Gastrocnemius medialis (tissue), 4 donors: ENCODE results near the gene TMEM163.

Experiments used
- CTCF ChIP-seq, 5 experiments: fragments of 450-650 bp in 3 of 5; fragments of 200-600 bp in 2 of 5; sonication (generic) in 2 of 5; IDR thresholded peaks in 4 of 5; conservative IDR thresholded peaks in 1 of 5; 1 replicate in 4 of 5; 2 replicates in 1 of 5; pipeline ENCODE4 v1.5.1; 2016 to 2019; ENCODE audit warnings: antibody characterized with exemption in 5 of 5, mild to moderate bottlenecking in 3 of 5, moderate library complexity in 3 of 5
- POLR2A ChIP-seq, 2 donors: fragments of 450-650 bp; IDR thresholded peaks; one replicate each; pipeline ENCODE4 v1.6.1; 2017; ENCODE audit warnings: antibody characterized with exemption in 2 of 2, mild to moderate bottlenecking in 2 of 2, moderate library complexity in 2 of 2

- TF ChIP-seq POLR2A (IDR thresholded peaks at IDR 0.05): no peak
- no peak for TF ChIP-seq CTCF (IDR thresholded peaks at IDR 0.05 in 4 of 5, conservative IDR thresholded peaks at IDR 0.05 in 1 of 5)
Measured at GRCh38 chr2:134435505-134435904, 283.3 kb downstream of the TMEM163 start.
